ENCODE data around the gene PINLYP.
"Not testable (repeated sequence)": the region's sequence is repeated elsewhere in the genome, so short reads cannot be mapped to it uniquely, and the experiment has no call there.

The PINLYP gene

DNA sequence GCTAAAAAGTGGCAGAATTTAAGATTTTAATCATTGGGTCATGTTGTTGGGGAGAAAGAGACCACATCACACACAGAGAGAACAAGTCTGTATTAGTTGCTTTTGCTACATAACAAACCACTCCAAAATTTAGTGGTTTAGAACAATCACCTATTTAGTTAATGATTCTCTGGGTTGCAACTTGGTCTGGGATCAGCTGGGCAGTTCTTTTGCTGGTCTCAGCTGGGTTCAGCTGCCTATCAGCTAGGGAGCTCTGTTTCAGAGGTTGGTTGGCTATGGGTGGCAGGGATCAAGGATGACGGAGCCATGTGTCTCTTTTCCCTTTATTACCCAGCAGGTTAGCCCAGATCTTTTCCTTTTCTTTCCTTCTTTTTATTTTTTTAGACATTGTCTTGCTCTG, 8.9 kb downstream of the PINLYP start:
- no peak for DNase-seq

DNA sequence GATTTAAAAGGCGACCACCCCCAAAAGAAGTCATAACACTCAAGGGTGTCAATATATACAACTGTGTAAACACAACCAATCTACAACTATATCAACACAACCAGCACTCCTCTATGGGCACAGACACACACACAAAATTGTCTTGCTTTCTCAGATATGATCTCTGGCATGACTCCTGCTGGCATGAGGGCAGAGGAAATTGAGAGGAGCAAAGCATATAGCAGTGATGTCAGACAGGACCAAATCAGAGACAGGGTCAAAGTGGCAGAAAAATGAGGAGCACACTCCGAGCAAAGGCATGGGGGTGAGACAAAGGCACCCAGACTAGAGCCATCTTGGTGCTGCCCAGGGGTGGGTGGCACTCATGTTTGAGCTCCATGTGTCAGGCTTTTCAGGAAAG, 10.7 kb downstream of the PINLYP start:
- DNase-seq: no peak

DNA sequence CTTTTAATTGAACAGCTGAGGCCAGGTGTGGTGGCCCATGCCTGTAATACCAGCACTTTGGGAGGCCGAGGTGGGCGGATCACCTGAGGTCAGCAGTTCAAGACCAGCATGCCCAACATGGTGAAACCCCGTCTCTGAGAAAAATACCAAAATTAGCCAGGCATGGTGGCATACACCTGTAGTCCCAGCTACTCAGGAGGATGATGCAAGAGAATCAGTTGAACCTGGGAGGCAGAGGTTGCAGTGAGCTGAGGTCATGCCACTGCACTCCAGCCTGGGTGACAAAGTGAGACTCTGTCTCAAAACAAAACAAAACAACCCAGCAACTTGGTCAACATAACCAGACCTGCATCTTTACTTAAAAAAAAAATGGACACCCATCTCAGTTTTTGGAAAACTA, 11.4 kb downstream of the PINLYP start:
- DNase-seq: not testable (repeated sequence)

DNA sequence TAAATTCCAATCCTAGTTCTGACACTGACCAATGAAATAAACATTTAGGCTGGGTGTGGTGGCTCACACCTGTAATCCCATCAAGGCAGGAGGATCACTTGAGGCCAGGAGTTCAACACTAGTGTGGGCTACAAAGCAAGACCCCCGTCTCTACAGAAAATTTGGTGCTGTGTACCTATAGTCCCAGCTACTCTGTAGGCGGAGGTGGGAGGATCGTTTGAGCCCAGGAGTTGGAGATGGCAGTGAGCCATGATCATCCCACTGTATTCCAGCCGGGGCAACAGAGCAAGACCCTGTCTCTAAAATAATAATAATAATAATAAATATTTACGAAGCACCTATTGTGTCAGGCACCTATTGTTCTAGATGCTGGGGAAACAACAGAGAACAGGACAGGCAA, 13.7 kb downstream of the PINLYP start:
- DNase-seq: no peak

DNA sequence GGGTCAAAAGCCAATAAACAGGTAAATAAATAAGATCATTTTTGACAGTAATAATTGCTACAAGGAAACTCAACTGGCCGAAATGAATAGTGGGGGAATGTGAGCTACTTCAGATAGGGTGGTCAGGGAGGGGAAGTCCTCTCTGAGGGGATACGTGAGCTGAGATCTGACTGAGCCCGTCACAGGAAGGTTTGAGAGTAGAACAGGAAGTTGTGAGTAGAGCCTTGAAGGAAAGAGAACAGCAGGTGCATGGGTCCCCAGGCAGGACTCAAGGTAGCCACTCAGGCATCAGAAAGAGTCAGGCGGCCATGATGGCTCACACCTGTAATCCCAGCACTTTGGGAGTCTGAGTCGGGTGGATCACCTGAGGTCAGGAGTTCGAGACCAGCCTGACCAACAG, 14.1 kb downstream of the PINLYP start:
- no peak for DNase-seq

DNA sequence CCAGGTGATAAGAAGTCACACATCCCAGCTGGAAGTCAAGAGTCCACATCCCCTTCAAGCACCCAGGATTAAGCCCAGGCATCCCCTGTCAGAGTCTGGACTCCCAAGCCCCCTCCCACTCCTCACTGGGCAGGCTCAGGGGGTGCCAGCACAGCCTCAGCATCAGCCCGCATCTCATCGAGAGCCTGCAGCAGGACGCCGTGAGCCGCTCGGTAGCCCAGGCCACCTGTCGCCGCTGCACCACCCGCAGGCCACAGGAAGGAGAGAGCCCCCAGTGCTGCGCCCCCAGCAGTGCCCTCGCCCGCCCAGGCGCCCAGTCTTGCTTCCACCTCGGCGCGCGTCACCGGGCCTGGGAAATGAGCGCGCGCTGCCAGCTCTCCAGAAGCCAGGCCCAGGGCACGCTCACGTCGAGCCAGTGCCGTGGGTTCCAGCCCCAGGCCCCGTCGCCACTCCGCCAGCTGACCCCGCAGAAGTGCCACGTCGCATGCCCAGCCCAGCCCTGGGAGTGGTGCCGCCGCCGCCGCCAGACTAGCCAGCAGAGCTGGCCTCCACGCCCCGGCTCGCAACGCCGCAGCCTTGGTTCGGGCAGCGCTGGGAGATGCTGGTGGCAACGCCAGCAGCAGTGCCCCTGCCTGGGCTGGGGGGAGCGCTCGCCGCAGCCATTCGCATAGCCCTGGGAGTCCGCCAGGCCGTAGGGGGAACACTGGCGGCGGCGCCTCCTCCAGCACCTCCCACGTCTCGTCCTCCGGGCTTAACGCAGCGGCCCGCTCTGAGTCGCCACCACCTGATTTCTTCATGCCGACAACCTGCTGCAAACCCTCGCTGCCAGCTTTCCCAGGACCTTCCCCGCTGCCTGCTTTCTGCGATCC, 16.5 kb downstream of the PINLYP start:
- no peak for DNase-seq

DNA sequence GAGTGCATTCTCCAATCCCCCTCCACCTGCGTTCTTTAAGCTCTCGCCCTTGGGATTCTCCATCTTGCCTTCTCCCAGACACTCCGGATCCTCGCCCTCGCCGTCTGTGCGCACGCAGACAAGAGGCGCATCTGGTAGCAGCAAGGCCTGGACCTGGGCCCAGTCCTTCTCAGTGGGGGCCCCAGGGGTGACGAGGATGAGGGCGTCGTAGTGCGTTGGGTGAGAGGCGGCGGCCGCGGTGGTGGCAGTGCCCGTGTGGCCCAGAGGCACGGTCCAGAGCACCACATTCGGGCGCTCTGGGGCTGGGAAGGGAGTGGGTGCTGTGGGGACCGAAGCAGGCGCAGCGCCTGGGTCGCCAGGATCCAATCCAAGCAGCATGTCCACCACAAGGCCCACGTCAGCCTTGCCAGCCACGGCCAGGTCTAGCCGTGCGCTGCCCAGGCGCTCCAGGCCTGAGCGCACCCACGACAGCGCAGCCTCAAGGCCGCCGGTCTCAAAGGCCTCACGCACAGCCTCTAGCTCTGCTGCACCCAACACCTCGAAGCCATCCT, 17.3 kb downstream of the PINLYP start:
- DNase-seq: no peak

DNA sequence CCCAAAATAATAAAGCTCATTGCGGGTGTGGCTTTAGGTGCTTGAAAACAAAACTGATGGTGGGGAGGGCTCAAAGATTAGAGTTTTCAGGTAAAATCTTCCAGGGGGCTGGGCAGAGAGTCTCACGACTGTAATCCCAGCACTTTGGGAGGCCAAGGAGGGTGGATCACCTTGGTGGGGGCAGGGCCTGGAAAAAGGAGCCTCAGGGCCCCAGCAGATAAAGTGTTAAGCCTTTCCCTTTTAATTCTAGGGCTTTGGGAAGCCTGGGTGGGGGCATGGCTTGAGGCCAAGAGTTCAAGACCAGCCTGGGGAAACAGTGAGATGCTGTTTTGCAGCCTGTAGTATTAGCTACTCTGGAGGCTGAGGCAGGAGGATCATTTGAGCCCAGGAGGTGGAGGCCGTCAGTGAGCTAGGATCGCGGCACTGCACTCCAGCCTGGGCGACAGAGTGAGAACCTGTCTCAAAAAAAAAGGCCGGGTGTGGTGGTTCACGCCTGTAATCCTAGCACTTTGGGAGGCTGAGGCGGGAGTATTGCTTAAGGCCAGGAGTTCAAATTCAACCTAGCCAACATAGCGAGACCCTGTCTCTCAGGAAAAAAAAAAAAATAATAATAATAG, 18.6 kb downstream of the PINLYP start:
- no peak for DNase-seq

DNA sequence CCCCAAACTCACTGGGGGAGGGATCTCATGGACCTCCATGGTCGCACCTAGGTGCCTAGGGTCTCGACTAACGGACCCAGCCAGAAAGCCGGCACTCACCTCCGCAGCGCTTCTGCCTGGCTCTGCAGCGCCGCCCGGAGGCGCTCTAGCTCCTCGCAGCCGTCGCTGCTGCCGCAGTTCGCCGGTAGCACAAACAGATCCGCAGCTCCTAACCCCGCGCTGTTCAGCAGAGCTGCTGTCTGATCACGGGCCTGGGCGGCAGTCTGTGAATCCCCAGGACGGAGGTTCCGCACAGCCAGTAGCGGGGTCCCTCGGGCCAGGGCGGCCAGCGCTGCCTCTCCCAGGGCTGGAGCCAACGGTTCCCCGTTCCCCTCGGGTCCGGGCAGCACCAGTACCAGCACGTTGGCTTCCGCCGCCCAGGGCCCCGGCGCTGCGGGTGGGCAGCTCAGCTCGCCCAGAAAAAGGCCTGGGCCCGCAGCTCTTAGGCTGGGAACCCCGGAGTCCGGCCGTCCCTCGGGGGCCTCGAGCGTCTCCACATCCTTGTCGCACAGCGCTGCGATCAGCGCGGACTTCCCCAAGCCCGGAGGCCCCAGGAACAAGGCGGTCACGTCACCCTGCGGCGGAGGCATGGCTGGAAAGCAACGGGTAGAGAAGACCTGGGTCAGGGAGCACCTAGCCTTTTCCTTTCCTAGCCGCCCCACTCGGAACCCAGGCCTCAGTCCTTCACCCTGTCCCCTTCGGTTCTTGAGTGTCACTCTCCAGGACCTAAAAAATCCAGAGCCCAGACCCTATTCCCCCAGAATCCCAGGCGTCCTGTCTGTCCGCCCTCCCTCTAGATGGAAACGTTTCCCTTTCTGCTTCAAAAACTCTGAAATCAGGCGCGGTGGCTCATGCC, 19.4 kb downstream of the PINLYP start:
- DNase-seq: no peak

DNA sequence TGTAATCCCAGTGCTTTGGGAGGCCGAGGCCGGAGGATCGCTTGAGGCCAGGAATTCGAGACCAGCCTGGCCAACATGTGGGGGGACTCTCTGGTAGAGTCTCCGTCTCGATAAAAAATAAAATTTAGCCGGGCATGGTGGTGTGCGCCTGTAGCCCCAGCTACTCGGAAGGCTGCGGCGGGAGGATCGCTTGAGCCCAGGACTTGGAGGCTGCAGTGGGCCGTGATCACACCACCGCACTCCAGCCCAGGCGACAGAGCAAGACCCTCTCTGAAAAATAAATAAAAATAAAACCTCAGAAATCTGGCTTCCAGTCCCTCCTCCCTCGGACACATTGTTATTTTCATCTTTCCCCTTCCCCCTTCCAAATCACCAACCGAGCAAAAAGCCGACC, 20.0 kb downstream of the PINLYP start:
- no peak for DNase-seq

DNA sequence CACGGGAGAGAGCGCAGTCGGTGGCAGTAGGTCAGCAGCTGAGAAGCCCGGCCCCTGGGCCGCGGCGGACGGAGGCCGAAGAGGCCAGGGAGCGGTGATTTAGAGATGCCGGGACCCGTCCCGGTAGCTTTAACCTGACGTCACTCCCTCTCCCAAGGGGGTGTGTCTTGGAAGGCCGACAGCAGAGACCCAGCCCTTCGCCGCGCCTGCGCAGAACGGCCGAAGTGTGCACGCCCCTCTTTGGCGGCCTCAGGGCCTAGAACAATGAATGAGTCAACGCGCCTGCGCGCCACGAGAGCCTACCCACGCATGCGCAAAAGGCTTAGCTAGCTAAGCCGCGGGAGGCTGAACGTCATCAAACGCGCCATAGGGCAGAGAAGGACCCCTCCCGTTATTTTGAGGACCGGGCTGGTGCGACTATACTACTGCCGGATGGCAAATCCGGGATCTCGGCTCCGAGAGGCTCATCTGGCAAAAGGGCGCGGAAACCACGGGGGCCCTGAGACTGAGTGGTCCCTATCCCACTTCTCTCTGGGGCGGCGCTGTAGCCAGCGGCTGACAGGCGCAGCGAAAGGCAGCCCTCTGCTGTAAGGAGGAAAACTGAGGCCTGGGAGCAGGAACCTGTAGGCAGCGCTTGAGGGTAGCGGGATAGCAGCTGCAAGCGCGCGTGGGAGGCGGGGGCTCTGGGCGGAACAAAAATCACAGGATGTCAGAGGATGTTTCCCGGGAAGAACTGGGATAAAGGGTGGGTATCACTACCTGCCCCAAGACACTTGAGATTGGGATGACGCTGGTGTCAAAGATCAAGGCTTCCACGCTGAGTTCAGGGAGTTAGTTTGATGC, 20.6 kb downstream of the PINLYP start, which contains the start of the genes IRGQ and ZNF576:
TSS of gene IRGQ (minus strand) at position 136 of the 843 bp plus-strand sequence. CDS start 796 bp downstream, outside the sequence.
TSS of gene ZNF576 (plus strand) at position 597 of the 843 bp plus-strand sequence. CDS start 514 bp downstream, outside the sequence.
- peak; percentile 96 for DNase-seq

DNA sequence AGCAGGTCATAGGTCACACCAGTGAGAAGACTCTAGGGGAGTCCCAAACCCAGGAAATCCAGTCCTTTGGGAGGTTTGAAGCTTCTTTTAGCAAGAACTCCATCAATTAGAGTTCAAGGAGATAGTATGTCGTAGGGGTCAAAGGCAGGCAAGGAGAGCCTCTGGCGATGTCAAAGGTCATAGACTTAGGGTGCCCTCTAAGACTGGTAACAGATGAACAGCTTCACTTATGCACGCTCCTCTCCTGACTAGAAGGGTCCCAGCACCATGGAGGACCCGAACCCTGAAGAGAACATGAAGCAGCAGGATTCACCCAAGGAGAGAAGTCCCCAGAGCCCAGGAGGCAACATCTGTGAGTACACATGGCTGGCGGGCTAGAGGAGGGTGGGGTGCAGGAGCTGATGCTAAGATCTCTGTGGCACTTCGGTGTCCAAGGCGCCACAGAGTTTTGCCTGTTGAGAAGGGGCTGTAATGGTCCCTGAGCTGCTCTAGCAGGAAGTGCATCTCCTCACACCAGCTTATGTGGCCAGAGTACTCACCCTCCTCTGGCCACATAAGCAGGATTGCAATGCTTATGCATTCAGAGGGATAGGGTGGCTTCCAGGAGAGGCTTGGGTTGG, 21.4 kb downstream of the PINLYP start:
- no peak for DNase-seq

DNA sequence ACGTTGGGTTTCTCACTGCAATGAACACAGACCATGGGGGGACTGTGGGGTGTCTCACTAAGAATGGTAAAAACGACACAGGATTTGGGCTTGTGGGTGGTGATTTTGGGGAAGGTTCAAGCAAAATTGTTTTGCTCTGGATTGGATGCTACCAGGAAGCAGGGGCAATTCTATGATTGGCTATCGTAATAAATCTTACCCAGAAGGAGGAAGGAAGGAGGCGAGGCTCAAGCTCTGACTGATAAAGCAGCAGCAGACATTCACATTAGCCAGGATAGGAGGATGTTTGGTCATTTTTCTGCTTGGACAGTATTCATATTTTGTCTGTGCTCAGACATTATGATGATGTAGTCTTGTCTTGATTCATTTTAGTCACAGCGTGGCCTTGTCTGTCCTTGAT, 22.3 kb downstream of the PINLYP start:
- no peak for DNase-seq

DNA sequence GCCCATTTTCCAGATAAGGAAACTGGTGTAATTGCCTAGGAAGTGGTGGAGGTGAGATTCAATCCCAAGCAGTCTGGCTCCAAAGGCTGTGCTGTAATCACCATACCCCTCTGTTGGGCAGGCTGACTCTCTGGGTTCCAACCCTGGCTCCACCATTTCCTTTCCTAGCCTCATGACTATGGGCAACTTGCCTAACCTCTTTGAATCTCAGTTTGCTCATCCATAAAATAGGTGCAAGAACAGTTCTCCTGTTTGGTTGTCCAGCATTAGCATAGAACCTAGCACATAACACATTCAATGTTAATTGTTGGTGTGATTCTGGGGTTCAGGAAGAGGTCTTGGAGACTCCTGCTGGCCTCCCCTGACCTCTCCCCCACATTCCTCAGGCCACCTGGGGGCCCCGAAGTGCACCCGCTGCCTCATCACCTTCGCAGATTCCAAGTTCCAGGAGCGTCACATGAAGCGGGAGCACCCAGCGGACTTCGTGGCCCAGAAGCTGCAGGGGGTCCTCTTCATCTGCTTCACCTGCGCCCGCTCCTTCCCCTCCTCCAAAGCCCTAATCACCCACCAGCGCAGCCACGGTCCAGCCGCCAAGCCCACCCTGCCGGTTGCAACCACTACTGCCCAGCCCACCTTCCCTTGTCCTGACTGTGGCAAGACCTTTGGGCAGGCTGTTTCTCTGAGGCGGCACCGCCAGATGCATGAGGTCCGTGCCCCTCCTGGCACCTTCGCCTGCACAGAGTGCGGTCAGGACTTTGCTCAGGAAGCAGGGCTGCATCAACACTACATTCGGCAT, 23.0 kb downstream of the PINLYP start:
- DNase-seq: no peak

DNA sequence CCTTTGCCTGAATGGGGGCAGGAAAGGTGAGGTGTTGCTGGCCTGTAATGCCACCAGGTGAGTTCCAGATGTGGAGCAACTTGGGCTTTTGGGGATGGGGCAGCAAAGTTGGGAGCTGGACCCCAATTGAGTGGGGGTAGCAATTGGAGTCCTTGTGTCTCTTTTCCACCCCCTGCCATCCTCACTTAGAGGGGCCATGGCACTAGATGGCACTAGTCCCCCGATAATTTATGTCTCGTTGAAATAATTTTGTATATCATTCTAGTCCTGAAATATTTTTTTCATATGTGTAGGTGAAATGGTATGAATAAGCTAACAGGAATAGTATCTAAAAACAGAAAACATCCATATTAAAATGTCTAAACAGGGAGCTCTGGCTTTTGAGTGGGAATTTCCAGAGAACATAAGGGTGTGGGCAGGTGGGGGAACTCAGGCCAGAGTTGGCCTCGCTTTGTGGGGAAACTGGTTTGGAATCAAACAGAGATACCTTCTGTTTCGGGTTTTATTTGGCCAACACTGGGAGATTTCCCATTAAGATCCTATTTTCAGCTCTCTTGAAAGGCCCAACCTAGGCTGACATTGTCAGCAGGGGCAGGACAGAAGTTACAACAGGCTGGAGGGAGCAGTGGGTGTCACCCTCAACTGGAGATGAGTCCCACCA, 24.2 kb downstream of the PINLYP start:
- DNase-seq: no peak

DNA sequence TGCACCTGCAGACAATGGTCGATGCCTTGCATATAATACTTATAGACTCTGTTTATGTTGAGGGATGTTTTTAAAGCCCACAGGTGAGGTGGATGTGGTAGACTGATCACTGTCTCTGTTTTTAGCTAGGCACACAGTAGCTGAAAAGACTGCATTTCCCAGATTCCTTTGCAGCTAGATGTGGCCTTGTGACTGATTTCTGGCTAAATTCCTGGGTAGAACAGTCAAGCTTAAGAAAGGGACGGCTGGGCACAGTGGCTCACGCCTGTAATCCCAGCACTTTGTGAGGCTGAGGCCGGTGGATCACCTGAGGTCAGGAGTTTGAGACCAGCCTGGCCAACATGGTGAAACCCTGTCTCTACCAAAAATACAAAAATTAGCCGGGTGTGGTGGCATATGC, 24.7 kb downstream of the PINLYP start:
- DNase-seq: not testable (repeated sequence)

DNA sequence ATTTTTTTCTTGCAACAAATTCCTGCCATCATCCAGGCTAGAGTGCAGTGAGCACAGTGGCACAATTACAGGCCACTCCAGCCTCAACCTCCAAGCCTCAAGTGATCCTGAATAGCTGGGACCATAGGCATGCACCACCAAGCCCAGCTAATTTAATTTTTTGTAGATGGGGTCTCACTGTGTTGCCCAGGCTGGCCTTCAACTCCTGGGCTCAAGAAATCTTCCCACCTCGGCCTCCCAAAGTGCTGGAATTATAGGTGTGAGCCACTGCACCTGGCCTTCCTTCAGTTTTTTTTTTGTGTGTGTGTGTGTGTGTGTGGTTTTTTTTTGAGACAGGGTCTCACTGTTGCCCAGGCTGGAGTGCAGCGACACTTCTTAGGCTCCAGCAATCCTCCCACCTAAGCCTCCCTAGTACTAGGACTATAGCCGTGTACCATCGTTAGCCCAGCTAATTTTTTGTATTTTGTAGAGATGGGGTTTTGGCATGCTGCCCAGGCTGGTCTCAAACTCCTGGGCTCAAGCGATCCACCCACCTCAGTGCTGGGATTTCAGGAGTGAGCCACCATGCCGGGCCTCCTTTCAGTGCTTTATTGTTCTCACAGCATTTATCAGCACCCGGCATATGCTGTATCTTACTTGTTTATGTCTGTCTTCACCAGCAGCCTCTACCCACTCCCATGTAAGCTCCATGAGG, 30.4 kb downstream of the PINLYP start:
- peak; percentile 22 for DNase-seq

DNA sequence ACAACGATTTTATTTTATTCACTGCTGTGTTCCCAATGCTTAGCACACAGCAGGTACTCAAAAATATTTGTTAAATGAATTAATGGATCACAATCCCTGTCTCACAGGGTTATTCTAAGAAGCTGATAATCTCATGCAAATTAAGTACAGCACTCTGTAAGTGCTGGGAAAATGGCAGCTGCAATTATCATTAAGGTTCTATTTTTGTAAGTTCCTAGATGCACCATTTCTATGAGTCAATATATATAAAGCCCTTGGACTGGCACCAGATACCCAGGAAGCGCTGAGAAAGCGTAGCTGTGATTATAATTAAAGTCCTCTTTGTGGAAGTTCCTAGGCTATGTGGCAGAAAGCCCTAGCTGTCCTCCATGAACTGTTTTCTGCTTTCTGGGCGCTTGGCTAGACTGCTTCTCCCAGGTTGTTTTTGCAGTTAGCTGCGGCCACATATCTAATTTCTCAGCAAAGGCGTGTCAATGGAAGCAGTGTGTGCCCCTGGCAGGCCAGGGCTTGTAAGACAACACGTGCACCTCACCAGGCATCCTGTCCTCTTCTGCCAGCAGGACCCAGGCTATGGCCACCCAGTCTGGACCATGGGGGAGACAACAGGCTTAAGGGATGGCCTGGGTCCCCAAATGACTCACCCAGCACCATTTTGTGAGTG, 31.1 kb downstream of the PINLYP start:
- no peak for DNase-seq

Data from NCI-H2227 treated with DMSO at 0.1 percent for 48 hours (cell line).